ENCODE data around the gene ZNF532.

The ZNF532 gene

GRCh38 chr18:58870621-58871020 is 5.9 kb downstream of the ZNF532 start:
- no peak for TF ChIP-seq GATA2 (IDR thresholded peaks at IDR 0.05; ENCODE audit: low read depth, low read length)
- no peak for TF ChIP-seq GATA3 (IDR thresholded peaks at IDR 0.05; ENCODE audit: low read depth, low read length)

- TF ChIP-seq GATA3 (IDR thresholded peaks at IDR 0.05; ENCODE audit: low read depth, low read length) (no peak), GATA2 (IDR thresholded peaks at IDR 0.05; ENCODE audit: low read depth, low read length) (no peak)
Observed at GRCh38 chr18:58871514-58872420, 7.1 kb downstream of the ZNF532 start.

DNA sequence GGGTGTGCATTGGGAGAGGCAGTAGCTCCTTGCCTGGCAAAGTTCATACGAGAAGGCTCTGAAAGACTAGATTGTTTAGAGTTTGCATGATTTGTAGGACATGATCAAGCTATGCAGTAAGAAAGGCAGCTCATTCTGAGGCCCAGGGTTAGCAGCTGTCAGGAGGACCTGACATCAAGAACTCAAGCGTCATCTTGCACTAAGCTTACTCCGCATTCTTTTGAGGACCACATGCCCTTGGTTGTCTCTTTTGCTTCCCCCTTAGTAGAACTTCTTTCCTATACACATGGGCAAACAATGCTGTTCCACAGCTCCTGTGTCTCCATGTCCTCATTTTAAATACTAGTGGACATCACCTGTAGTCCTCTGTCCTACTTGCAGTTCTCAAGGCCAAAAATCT is 14.0 kb downstream of the ZNF532 start:
- no peak for TF ChIP-seq GATA3 (IDR thresholded peaks at IDR 0.05; ENCODE audit: low read depth, low read length)

GRCh38 chr18:58881477-58881876 is 16.8 kb downstream of the ZNF532 start:
- TF ChIP-seq GATA2 (IDR thresholded peaks at IDR 0.05; ENCODE audit: low read depth, low read length): no peak
- TF ChIP-seq GATA3 (IDR thresholded peaks at IDR 0.05; ENCODE audit: low read depth, low read length): no peak

- no peak for TF ChIP-seq GATA3 (IDR thresholded peaks at IDR 0.05; ENCODE audit: low read depth, low read length)
- TF ChIP-seq GATA2 (IDR thresholded peaks at IDR 0.05; ENCODE audit: low read depth, low read length): no peak
Observed at GRCh38 chr18:58882044-58882443, 17.4 kb downstream of the ZNF532 start.

DNA sequence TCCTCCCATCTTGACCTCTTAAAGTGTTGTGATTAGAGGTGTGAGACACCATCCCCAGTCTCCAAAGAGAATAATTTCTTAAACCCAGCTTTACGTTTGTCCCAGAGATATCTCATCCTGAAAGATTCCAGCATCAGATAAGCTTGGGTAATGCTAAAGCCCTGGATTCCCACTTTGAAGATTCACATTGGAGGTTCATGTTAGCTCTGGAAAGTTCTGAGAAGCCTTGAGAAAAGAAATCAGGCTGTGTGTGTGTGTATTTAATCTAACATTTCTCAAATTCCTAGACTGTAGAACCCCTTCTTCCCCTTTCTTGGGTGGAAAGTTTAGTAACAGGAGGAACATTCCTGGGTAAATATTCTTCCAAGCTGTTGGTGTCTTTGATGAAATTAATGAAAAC is 18.0 kb downstream of the ZNF532 start:
- no peak for TF ChIP-seq GATA3 (IDR thresholded peaks at IDR 0.05; ENCODE audit: low read depth, low read length)

DNA sequence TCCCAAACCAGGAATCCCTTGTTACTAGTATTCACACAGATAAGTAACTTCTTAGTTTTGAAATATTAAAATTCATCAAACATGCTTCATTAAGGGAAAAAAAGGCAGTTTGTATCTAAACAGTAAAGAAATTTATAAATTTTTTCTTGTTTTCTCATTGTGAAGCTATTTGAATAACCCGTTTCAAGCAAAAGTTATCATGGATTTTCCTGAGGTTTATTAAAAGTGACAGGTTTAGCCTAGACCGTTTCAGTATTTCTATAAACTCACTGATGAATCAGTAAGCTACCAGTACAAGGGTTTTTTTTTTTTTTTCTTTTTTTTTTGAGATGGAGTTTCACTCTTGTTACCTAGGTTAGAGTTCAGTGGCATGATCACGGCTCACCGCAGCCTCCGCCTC is 20.0 kb downstream of the ZNF532 start:
- TF ChIP-seq GATA2 (IDR thresholded peaks at IDR 0.05; ENCODE audit: low read depth, low read length) (no peak), GATA3 (IDR thresholded peaks at IDR 0.05; ENCODE audit: low read depth, low read length) (no peak)

DNA sequence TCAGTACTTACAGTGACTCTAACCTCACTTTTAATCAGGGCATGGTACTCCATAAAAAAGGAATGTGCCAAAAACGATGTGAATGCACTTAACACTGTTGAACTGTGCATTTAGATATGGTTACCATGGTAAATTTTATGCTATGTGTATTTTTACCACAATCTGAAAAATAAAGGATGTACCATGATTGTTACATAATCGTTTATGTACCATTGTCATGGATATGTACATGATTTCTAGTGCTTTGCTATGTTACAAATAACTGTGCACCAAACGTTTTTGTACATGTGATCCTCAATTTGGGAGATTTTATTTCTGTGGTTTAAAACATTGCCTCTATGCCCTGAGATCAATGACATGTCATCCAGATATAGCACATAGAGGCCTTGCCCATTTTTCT is 21.8 kb downstream of the ZNF532 start:
- TF ChIP-seq GATA3 (IDR thresholded peaks at IDR 0.05; ENCODE audit: low read depth, low read length) (no peak), GATA2 (IDR thresholded peaks at IDR 0.05; ENCODE audit: low read depth, low read length) (no peak)

- TF ChIP-seq GATA2 (IDR thresholded peaks at IDR 0.05; ENCODE audit: low read depth, low read length) (no peak), GATA3 (IDR thresholded peaks at IDR 0.05; ENCODE audit: low read depth, low read length) (no peak)
Observed at GRCh38 chr18:58886864-58887612, 22.4 kb downstream of the ZNF532 start.

- no peak for TF ChIP-seq GATA3 (IDR thresholded peaks at IDR 0.05; ENCODE audit: low read depth, low read length)
Observed at GRCh38 chr18:58887613-58887963, 22.9 kb downstream of the ZNF532 start.

DNA sequence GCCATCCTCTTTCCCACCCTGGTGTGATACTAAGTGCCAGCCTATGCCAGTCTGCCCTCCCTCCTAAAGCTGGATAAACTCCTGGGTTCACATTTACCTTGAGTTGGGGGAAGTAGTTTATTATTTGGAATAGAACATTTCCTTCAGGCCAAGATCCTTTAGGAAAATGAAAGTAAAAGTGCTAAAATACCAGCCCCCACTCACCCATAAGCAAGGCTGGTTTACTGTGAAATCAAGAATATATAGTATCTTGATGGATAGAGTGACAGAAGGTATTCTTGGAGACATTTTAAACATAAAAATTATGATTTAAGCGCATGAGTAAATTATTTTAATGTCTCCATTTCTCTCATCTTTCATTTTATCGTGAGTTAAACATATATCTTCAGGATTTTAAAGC is 27.1 kb downstream of the ZNF532 start:
- TF ChIP-seq GATA3 (IDR thresholded peaks at IDR 0.05; ENCODE audit: low read depth, low read length) (no peak), GATA2 (IDR thresholded peaks at IDR 0.05; ENCODE audit: low read depth, low read length) (no peak)

DNA sequence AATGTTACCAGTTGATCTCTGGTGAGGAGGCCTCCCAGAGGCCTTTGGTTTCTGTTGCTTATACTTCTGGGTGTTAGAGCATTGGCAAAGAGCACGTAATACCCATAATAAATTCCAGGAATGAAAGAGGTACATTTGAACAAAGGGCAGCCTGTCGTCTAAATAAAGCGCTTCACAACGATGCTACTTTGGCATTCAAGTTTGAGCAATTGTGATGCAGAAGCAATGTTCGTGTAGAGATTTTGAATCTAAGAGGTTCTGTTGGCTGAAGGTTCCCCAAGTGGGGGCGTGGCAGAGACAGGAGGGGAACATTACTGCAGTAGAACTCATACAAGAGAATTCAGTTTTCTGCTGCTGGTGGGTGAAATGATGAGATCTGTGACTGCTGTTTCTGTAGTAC is 27.8 kb downstream of the ZNF532 start:
- TF ChIP-seq GATA3 (IDR thresholded peaks at IDR 0.05; ENCODE audit: low read depth, low read length) (no peak), GATA2 (IDR thresholded peaks at IDR 0.05; ENCODE audit: low read depth, low read length) (no peak)

GRCh38 chr18:58893388-58894099 is 28.9 kb downstream of the ZNF532 start:
- no peak for TF ChIP-seq GATA3 (IDR thresholded peaks at IDR 0.05; ENCODE audit: low read depth, low read length)
- TF ChIP-seq GATA2 (IDR thresholded peaks at IDR 0.05; ENCODE audit: low read depth, low read length): no peak

DNA sequence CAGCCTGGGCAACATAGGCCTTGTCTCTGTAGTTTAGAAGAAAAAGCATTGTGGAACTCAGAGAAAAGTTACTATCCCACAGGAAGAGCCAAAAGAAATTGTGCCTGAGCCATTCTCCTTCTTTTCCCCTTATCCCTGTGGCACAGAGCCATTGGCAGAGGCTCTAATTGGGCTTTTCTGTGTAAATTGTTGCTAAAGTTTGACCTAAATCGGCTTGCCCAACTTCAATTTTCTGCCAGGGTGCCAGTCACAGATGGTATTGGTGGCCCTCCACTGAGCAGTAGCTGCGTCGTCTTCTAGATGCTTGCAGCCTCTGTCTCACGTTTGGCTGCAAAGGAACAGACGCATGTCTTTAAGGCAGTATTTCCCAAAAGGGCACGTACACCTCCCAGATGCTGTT is 30.3 kb downstream of the ZNF532 start:
- TF ChIP-seq GATA3 (IDR thresholded peaks at IDR 0.05; ENCODE audit: low read depth, low read length) (no peak), GATA2 (IDR thresholded peaks at IDR 0.05; ENCODE audit: low read depth, low read length) (no peak)

GRCh38 chr18:58895385-58895784 is 30.7 kb downstream of the ZNF532 start:
- TF ChIP-seq GATA3 (IDR thresholded peaks at IDR 0.05; ENCODE audit: low read depth, low read length) (no peak), GATA2 (IDR thresholded peaks at IDR 0.05; ENCODE audit: low read depth, low read length) (no peak)

All from SH-SY5Y (cell line).